Panc1 (cell line): ENCODE data around the gene UBTD2.

Experiments used
- CTCF ChIP-seq: fragments of 450-650 bp; IDR thresholded peaks from 2 replicates; pipeline ENCODE4 v1.5.1; 2017; ENCODE audit warnings: mild to moderate bottlenecking
- TF ChIP-seq, protein P1 (sequence below), 2 experiments: IDR thresholded peaks; 2 replicates each; pipeline ENCODE4 v1.6.1; 2011 to 2012; ENCODE audit warnings: low read depth in 2 of 2, control low read depth in 1 of 2, low read length in 1 of 2, mild to moderate bottlenecking in 1 of 2, moderate library complexity in 1 of 2; ENCODE audit not compliant: insufficient read depth in 1 of 2

- no peak for TF ChIP-seq CTCF
- TF ChIP-seq, protein P1, sequence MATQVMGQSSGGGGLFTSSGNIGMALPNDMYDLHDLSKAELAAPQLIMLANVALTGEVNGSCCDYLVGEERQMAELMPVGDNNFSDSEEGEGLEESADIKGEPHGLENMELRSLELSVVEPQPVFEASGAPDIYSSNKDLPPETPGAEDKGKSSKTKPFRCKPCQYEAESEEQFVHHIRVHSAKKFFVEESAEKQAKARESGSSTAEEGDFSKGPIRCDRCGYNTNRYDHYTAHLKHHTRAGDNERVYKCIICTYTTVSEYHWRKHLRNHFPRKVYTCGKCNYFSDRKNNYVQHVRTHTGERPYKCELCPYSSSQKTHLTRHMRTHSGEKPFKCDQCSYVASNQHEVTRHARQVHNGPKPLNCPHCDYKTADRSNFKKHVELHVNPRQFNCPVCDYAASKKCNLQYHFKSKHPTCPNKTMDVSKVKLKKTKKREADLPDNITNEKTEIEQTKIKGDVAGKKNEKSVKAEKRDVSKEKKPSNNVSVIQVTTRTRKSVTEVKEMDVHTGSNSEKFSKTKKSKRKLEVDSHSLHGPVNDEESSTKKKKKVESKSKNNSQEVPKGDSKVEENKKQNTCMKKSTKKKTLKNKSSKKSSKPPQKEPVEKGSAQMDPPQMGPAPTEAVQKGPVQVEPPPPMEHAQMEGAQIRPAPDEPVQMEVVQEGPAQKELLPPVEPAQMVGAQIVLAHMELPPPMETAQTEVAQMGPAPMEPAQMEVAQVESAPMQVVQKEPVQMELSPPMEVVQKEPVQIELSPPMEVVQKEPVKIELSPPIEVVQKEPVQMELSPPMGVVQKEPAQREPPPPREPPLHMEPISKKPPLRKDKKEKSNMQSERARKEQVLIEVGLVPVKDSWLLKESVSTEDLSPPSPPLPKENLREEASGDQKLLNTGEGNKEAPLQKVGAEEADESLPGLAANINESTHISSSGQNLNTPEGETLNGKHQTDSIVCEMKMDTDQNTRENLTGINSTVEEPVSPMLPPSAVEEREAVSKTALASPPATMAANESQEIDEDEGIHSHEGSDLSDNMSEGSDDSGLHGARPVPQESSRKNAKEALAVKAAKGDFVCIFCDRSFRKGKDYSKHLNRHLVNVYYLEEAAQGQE (IDR thresholded peaks at IDR 0.05; ENCODE audit: insufficient read depth in 1 of 2, low read depth in 2 of 2, low read length in 1 of 2): no peak
Measured at GRCh38 chr5:172200476-172200875, 83.1 kb downstream of the UBTD2 start.
